Activated T-cell treated with anti-CD3 and anti-CD28 coated beads, Interleukin-2, amount 50 U/mL, for 24 hours (primary cell): Measurements from ENCODE around the gene HOXC9.
A peak's percentile ranks its signal among the peaks of the same experiment; 100 is the strongest.
"Not testable (repeated sequence)": the region's sequence is repeated elsewhere in the genome, so short reads cannot be mapped to it uniquely, and the experiment has no call there.

Source experiments
- DNase-seq: peaks from one replicate; pipeline ENCODE4 v3.0.0-alpha.2; 2020
- H3K27ac Mint-ChIP-seq: 2 replicates; pipeline ENCODE4 v1.8.0; 2020; ENCODE audit warnings: mild to moderate bottlenecking, mixed read lengths
- H3K27me3 Mint-ChIP-seq: 2 replicates; pipeline ENCODE4 v1.8.0; 2020; ENCODE audit warnings: mixed read lengths
- H3K36me3 Mint-ChIP-seq: 2 replicates; pipeline ENCODE4 v1.8.0; 2020; ENCODE audit warnings: low read depth, mixed read lengths
- H3K4me1 Mint-ChIP-seq: 2 replicates; pipeline ENCODE4 v1.8.0; 2020; ENCODE audit warnings: low read depth, mixed read lengths
- H3K4me3 Mint-ChIP-seq: 2 replicates; pipeline ENCODE4 v1.8.0; 2020; ENCODE audit warnings: mild to moderate bottlenecking, moderate library complexity, mixed read lengths
- H3K9me3 Mint-ChIP-seq: 2 replicates; pipeline ENCODE4 v1.8.0; 2020; ENCODE audit warnings: mixed read lengths

Gene HOXC9

GRCh38 chr12:54041097-54041690, 41.2 kb downstream of the HOXC9 start:
- no peaks in the 10 kb centered on the region for H3K9me3 Mint-ChIP-seq
- no peak overlapping the region for H3K4me3 Mint-ChIP-seq
- H3K4me1 Mint-ChIP-seq = no peaks in the 10 kb centered on the region
- H3K36me3 Mint-ChIP-seq = no peaks in the 10 kb centered on the region
- no peak for DNase-seq
- H3K27me3 Mint-ChIP-seq = peaks cover 94% of the 10 kb centered on the region
- no peak overlapping the region for H3K27ac Mint-ChIP-seq

- not testable (repeated sequence) for H3K9me3 Mint-ChIP-seq, H3K4me3 Mint-ChIP-seq, H3K36me3 Mint-ChIP-seq, H3K4me1 Mint-ChIP-seq, H3K27ac Mint-ChIP-seq, DNase-seq
- H3K27me3 Mint-ChIP-seq = peaks cover 94% of the 10 kb centered on the region
Observed at GRCh38 chr12:54042033-54042432, 42.1 kb downstream of the HOXC9 start.

- Mint-ChIP-seq H3K4me1 (peaks cover 4% of the 10 kb centered on the region), H3K27me3 (peaks cover 94% of the 10 kb centered on the region), H3K36me3 (no peaks in the 10 kb centered on the region), H3K27ac (no peak overlapping the region), H3K9me3 (no peaks in the 10 kb centered on the region), H3K4me3 (no peak overlapping the region)
- DNase-seq = no peak
Observed at GRCh38 chr12:54042970-54043853, 43.3 kb downstream of the HOXC9 start.

- no peaks in the 10 kb centered on the region for H3K36me3 Mint-ChIP-seq
- H3K4me3 Mint-ChIP-seq = no peak overlapping the region
- no peak overlapping the region for H3K27ac Mint-ChIP-seq
- DNase-seq = no peak
- peaks cover 95% of the 10 kb centered on the region for H3K27me3 Mint-ChIP-seq
- no peaks in the 10 kb centered on the region for H3K9me3 Mint-ChIP-seq
- peaks cover 4% of the 10 kb centered on the region for H3K4me1 Mint-ChIP-seq
Observed at GRCh38 chr12:54044425-54045103, 44.6 kb downstream of the HOXC9 start.

- Mint-ChIP-seq H3K9me3 (no peaks in the 10 kb centered on the region), H3K4me1 (peaks cover 10% of the 10 kb centered on the region)
- DNase-seq = no peak
Observed at GRCh38 chr12:54045401-54045800, 45.4 kb downstream of the HOXC9 start.

GRCh38 chr12:54045868-54046521, 46.0 kb downstream of the HOXC9 start:
- Mint-ChIP-seq H3K36me3 (no peaks in the 10 kb centered on the region), H3K9me3 (no peaks in the 10 kb centered on the region), H3K4me1 (peaks cover 10% of the 10 kb centered on the region), H3K27me3 (peaks cover 97% of the 10 kb centered on the region), H3K4me3 (no peak overlapping the region), H3K27ac (no peak overlapping the region)
- DNase-seq = no peak

More at GRCh38 chr12:54045401-54045800, 45.4 kb downstream of the HOXC9 start:
- no peaks in the 10 kb centered on the region for H3K36me3 Mint-ChIP-seq
- no peak overlapping the region for H3K4me3 Mint-ChIP-seq
- no peak overlapping the region for H3K27ac Mint-ChIP-seq
- peaks cover 95% of the 10 kb centered on the region for H3K27me3 Mint-ChIP-seq

- peaks cover 99% of the 10 kb centered on the region for H3K27me3 Mint-ChIP-seq
- H3K36me3 Mint-ChIP-seq = no peaks in the 10 kb centered on the region
- no peak for DNase-seq
- H3K4me1 Mint-ChIP-seq = peaks cover 15% of the 10 kb centered on the region
- H3K9me3 Mint-ChIP-seq = no peaks in the 10 kb centered on the region
- H3K4me3 Mint-ChIP-seq = peak overlapping the region; percentile 25
- no peak overlapping the region for H3K27ac Mint-ChIP-seq
Observed at GRCh38 chr12:54046809-54047159, 46.8 kb downstream of the HOXC9 start.

- peak overlapping the region; percentile 25 for H3K4me3 Mint-ChIP-seq
Observed at GRCh38 chr12:54047160-54047963, 47.4 kb downstream of the HOXC9 start.

GRCh38 chr12:54047964-54048303, 48.0 kb downstream of the HOXC9 start:
- H3K27ac Mint-ChIP-seq = no peak overlapping the region

More at GRCh38 chr12:54047160-54047963, 47.4 kb downstream of the HOXC9 start:
- H3K9me3 Mint-ChIP-seq = no peaks in the 10 kb centered on the region
- H3K36me3 Mint-ChIP-seq = no peaks in the 10 kb centered on the region
- H3K4me1 Mint-ChIP-seq = peaks cover 20% of the 10 kb centered on the region
- no peak overlapping the region for H3K27ac Mint-ChIP-seq
- no peak for DNase-seq
- H3K27me3 Mint-ChIP-seq = peaks cover 100% of the 10 kb centered on the region

GRCh38 chr12:54048406-54049093, 48.6 kb downstream of the HOXC9 start:
- H3K9me3 Mint-ChIP-seq = no peaks in the 10 kb centered on the region
- no peak overlapping the region for H3K4me3 Mint-ChIP-seq
- H3K27ac Mint-ChIP-seq = no peak overlapping the region
- H3K36me3 Mint-ChIP-seq = no peaks in the 10 kb centered on the region
- peaks cover 28% of the 10 kb centered on the region for H3K4me1 Mint-ChIP-seq
- no peak for DNase-seq
- H3K27me3 Mint-ChIP-seq = peaks cover 100% of the 10 kb centered on the region

More at GRCh38 chr12:54047964-54048303, 48.0 kb downstream of the HOXC9 start:
- no peaks in the 10 kb centered on the region for H3K36me3 Mint-ChIP-seq
- H3K4me1 Mint-ChIP-seq = peaks cover 25% of the 10 kb centered on the region
- H3K9me3 Mint-ChIP-seq = no peaks in the 10 kb centered on the region
- H3K27me3 Mint-ChIP-seq = peaks cover 100% of the 10 kb centered on the region
- H3K4me3 Mint-ChIP-seq = no peak overlapping the region
- no peak for DNase-seq

GRCh38 chr12:54049108-54049507, 49.1 kb downstream of the HOXC9 start:
- no peak overlapping the region for H3K4me3 Mint-ChIP-seq
- H3K27ac Mint-ChIP-seq = no peak overlapping the region
- H3K9me3 Mint-ChIP-seq = no peaks in the 10 kb centered on the region
- no peaks in the 10 kb centered on the region for H3K36me3 Mint-ChIP-seq
- H3K27me3 Mint-ChIP-seq = peaks cover 100% of the 10 kb centered on the region
- H3K4me1 Mint-ChIP-seq = peaks cover 33% of the 10 kb centered on the region
- DNase-seq = no peak

- peaks cover 94% of the 10 kb centered on the region for H3K27me3 Mint-ChIP-seq
- no peak overlapping the region for H3K27ac Mint-ChIP-seq
- H3K4me3 Mint-ChIP-seq = no peak overlapping the region
- H3K9me3 Mint-ChIP-seq = no peaks in the 10 kb centered on the region
- H3K36me3 Mint-ChIP-seq = no peaks in the 10 kb centered on the region
- H3K4me1 Mint-ChIP-seq = peaks cover 38% of the 10 kb centered on the region
- DNase-seq = no peak
Observed at GRCh38 chr12:54050482-54050810, 50.5 kb downstream of the HOXC9 start.

- no peaks in the 10 kb centered on the region for H3K9me3 Mint-ChIP-seq
- DNase-seq = no peak
- H3K36me3 Mint-ChIP-seq = no peaks in the 10 kb centered on the region
- peaks cover 38% of the 10 kb centered on the region for H3K4me1 Mint-ChIP-seq
- H3K4me3 Mint-ChIP-seq = no peak overlapping the region
- H3K27ac Mint-ChIP-seq = no peak overlapping the region
- peaks cover 91% of the 10 kb centered on the region for H3K27me3 Mint-ChIP-seq
Observed at GRCh38 chr12:54051026-54051842, 51.3 kb downstream of the HOXC9 start.
